Measurements from ENCODE around the gene FAM184A. TPM values are rescaled to one million over a fixed set of nuclear protein-coding genes. Genes with fewer than 3 reads are reported as not detected.

The FAM184A gene
- total RNA-seq, 1 donor from 2014 or later, result 134 TPM

GRCh38 chr6:118982575-118982911 is 95.9 kb downstream of the FAM184A start:
- Mint-ChIP-seq H3K9me3 (ENCODE audit: unreplicated experiment) (no peaks in the 10 kb centered on the region), H3K36me3 (ENCODE audit: low read depth, unreplicated experiment) (peaks cover 23% of the 10 kb centered on the region)

GRCh38 chr6:118981884-118982574 is 96.4 kb downstream of the FAM184A start:
- no peak for TF ChIP-seq CTCF (IDR thresholded peaks at IDR 0.05; ENCODE audit: unreplicated experiment)
- Mint-ChIP-seq H3K4me3 (ENCODE audit: unreplicated experiment) (no peak overlapping the region), H3K27ac (ENCODE audit: unreplicated experiment) (no peak overlapping the region), H3K36me3 (ENCODE audit: low read depth, unreplicated experiment) (peaks cover 24% of the 10 kb centered on the region), H3K27me3 (ENCODE audit: unreplicated experiment) (no peaks in the 10 kb centered on the region), H3K9me3 (ENCODE audit: unreplicated experiment) (no peaks in the 10 kb centered on the region), H3K4me1 (ENCODE audit: unreplicated experiment) (no peaks in the 10 kb centered on the region)
- no peak for DNase-seq (ENCODE audit: low spot score)

More at GRCh38 chr6:118982575-118982911, 95.9 kb downstream of the FAM184A start:
- Mint-ChIP-seq H3K27me3 (ENCODE audit: unreplicated experiment) (no peaks in the 10 kb centered on the region), H3K4me1 (ENCODE audit: unreplicated experiment) (no peaks in the 10 kb centered on the region), H3K27ac (ENCODE audit: unreplicated experiment) (no peak overlapping the region), H3K4me3 (ENCODE audit: unreplicated experiment) (no peak overlapping the region)
- TF ChIP-seq CTCF (IDR thresholded peaks at IDR 0.05; ENCODE audit: unreplicated experiment), result no peak
- no peak for DNase-seq (ENCODE audit: low spot score)

GRCh38 chr6:118980063-118980462 is 98.4 kb downstream of the FAM184A start:
- no peak for TF ChIP-seq CTCF (IDR thresholded peaks at IDR 0.05; ENCODE audit: unreplicated experiment)
- H3K27me3 Mint-ChIP-seq (ENCODE audit: unreplicated experiment), result no peaks in the 10 kb centered on the region
- H3K4me1 Mint-ChIP-seq (ENCODE audit: unreplicated experiment), result no peaks in the 10 kb centered on the region
- H3K27ac Mint-ChIP-seq (ENCODE audit: unreplicated experiment), result no peak overlapping the region
- DNase-seq (ENCODE audit: low spot score), result no peak
- peaks cover 25% of the 10 kb centered on the region for H3K36me3 Mint-ChIP-seq (ENCODE audit: low read depth, unreplicated experiment)
- no peaks in the 10 kb centered on the region for H3K9me3 Mint-ChIP-seq (ENCODE audit: unreplicated experiment)
- peak overlapping the region; percentile 78 for H3K4me3 Mint-ChIP-seq (ENCODE audit: unreplicated experiment)

GRCh38 chr6:118974790-118975189 is 103.7 kb downstream of the FAM184A start:
- peaks cover 6% of the 10 kb centered on the region for H3K4me1 Mint-ChIP-seq (ENCODE audit: unreplicated experiment)
- TF ChIP-seq CTCF (IDR thresholded peaks at IDR 0.05; ENCODE audit: unreplicated experiment), result no peak
- peaks cover 27% of the 10 kb centered on the region for H3K36me3 Mint-ChIP-seq (ENCODE audit: low read depth, unreplicated experiment)
- H3K27ac Mint-ChIP-seq (ENCODE audit: unreplicated experiment), result no peak overlapping the region
- no peak for DNase-seq (ENCODE audit: low spot score)
- H3K9me3 Mint-ChIP-seq (ENCODE audit: unreplicated experiment), result no peaks in the 10 kb centered on the region
- no peaks in the 10 kb centered on the region for H3K27me3 Mint-ChIP-seq (ENCODE audit: unreplicated experiment)
- H3K4me3 Mint-ChIP-seq (ENCODE audit: unreplicated experiment), result no peak overlapping the region

GRCh38 chr6:118971682-118972081 is 106.8 kb downstream of the FAM184A start:
- H3K27me3 Mint-ChIP-seq (ENCODE audit: unreplicated experiment), result no peaks in the 10 kb centered on the region
- peaks cover 9% of the 10 kb centered on the region for H3K36me3 Mint-ChIP-seq (ENCODE audit: low read depth, unreplicated experiment)
- no peak overlapping the region for H3K27ac Mint-ChIP-seq (ENCODE audit: unreplicated experiment)
- TF ChIP-seq CTCF (IDR thresholded peaks at IDR 0.05; ENCODE audit: unreplicated experiment), result no peak
- no peaks in the 10 kb centered on the region for H3K9me3 Mint-ChIP-seq (ENCODE audit: unreplicated experiment)
- DNase-seq (ENCODE audit: low spot score), result no peak
- H3K4me3 Mint-ChIP-seq (ENCODE audit: unreplicated experiment), result no peak overlapping the region
- peaks cover 17% of the 10 kb centered on the region for H3K4me1 Mint-ChIP-seq (ENCODE audit: unreplicated experiment)
